Transverse colon (tissue), 4 donors: Measurements from ENCODE around the gene NR4A3. TPM values are rescaled to one million over a fixed set of nuclear protein-coding genes. Genes with fewer than 3 reads are reported as not detected.
"Not testable (repeated sequence)": the region's sequence is repeated elsewhere in the genome, so short reads cannot be mapped to it uniquely, and the experiment has no call there.

Experiments used
- DNase-seq: peaks from one replicate; pipeline ENCODE4 v3.0.0-alpha.2; 2019
- H3K27ac ChIP-seq, 4 donors: fragments of 200-600 bp; sonication (generic); 2 replicates each; pipeline ENCODE4 v1.5.1; 2016 to 2018; ENCODE audit warnings: inconsistent platforms in 4 of 4
- H3K27me3 ChIP-seq: fragments of 200-600 bp; sonication (generic); 2 replicates; pipeline ENCODE4 v1.5.1; 2017; ENCODE audit warnings: inconsistent platforms
- H3K36me3 ChIP-seq, 4 donors: fragments of 200-600 bp; sonication (generic); 2 replicates each; pipeline ENCODE4 v1.5.1; 2017 to 2019; ENCODE audit warnings: inconsistent platforms in 4 of 4
- H3K4me1 ChIP-seq, 4 donors: fragments of 200-600 bp; sonication (generic); 2 replicates each; pipeline ENCODE4 v1.5.1; 2017 to 2020; ENCODE audit warnings: inconsistent platforms in 4 of 4
- H3K4me3 ChIP-seq, 4 donors: fragments of 200-600 bp; sonication (generic); 1 replicate in 1 of 4; 2 replicates in 3 of 4; pipeline versions ENCODE4 v1.5.1 to v1.6.1; 2017 to 2019; ENCODE audit warnings: inconsistent platforms in 4 of 4
- H3K9me3 ChIP-seq, 2 donors: fragments of 200-600 bp; sonication (generic); 2 replicates each; pipeline ENCODE4 v1.5.1; 2017 to 2019; ENCODE audit warnings: inconsistent platforms in 2 of 2
- CTCF ChIP-seq, 5 experiments: fragments of 200-600 bp in 3 of 5; fragments of 450-650 bp in 2 of 5; sonication (generic) in 3 of 5; IDR thresholded peaks; 1 replicate in 2 of 5; 2 replicates in 3 of 5; pipeline ENCODE4 v1.5.1; 2016 to 2017; ENCODE audit warnings: antibody characterized with exemption in 5 of 5, inconsistent platforms in 3 of 5, mild to moderate bottlenecking in 2 of 5, moderate library complexity in 1 of 5
- EP300 ChIP-seq: sonication (generic); formaldehyde crosslinking; IDR thresholded peaks from one replicate; pipeline ENCODE4 v1.6.1; 2017; ENCODE audit warnings: antibody characterized with exemption, low read depth
- POLR2A ChIP-seq: fragments of 450-650 bp; IDR thresholded peaks from one replicate; pipeline ENCODE4 v1.6.1; 2016; ENCODE audit warnings: antibody characterized with exemption, mild to moderate bottlenecking, moderate library complexity
- POLR2AphosphoS5 ChIP-seq, 3 donors: sonication (generic); formaldehyde crosslinking; IDR thresholded peaks; one replicate each; pipeline ENCODE4 v1.6.1; 2016; ENCODE audit warnings: antibody characterized with exemption in 3 of 3
- WGBS, 2 donors: methylation state at CpG; one replicate each; pipeline ENCODE4 v1.1.5; 2018; ENCODE audit warnings: low coverage in 1 of 2; 5-methylcytosine and 5-hydroxymethylcytosine counted together
- in situ Hi-C, 4 donors: fragments of 200-750 bp; cut with MboI; loops; one replicate each; pipeline versions ENCODE4 v1.15.0 to v1.15.1; 2017; ENCODE audit warnings: low sequenced_read_pairs in 3 of 4, low pct_ligation_motif_present in 1 of 4, low pct_unique_long_range_greater_than_20kb in 1 of 4
- intact Hi-C: fragments of 100-400 bp; cut with DNase I; formaldehyde crosslinking; loops from one replicate; pipeline ENCODE4 v1.15.1; 2023; ENCODE audit warnings: low total_unique reads
- total RNA-seq, 4 donors: library from RNA; depleted of rRNA; stranded (reverse); fragments of >200 nt; gene quantifications; one replicate each; pipeline ENCODE4 v1.1.0, GENCODE V29; 2016

Gene NR4A3
- total RNA-seq, 4 donors from 2014 or later: 0.48 to 3.4 (median 1.3) TPM

- Histone ChIP-seq H3K27ac (no peak overlapping the region), H3K36me3 (no peaks in the 10 kb centered on the region), H3K27me3 (no peaks in the 10 kb centered on the region), H3K4me3 (no peak overlapping the region), H3K4me1 (no peaks in the 10 kb centered on the region), H3K9me3 (no peaks in the 10 kb centered on the region)
- in situ Hi-C loops: no loop called here
- 72 to 75% methylated on average over 3 to 4 of the region's 4 CpGs for WGBS, 2 donors
- intact Hi-C loops: no loop called here
- TF ChIP-seq CTCF (IDR thresholded peaks at IDR 0.05) (no peak), POLR2AphosphoS5 (IDR thresholded peaks at IDR 0.05) (no peak)
- no peak for DNase-seq
Measured at GRCh38 chr9:99852617-99853016, 30.9 kb downstream of the NR4A3 start.

GRCh38 chr9:99855467-99856176 lies 33.9 kb downstream of the NR4A3 start:
- Histone ChIP-seq H3K9me3 (no peaks in the 10 kb centered on the region), H3K27me3 (no peaks in the 10 kb centered on the region), H3K27ac (no peak overlapping the region), H3K4me3 (no peak overlapping the region), H3K4me1 (no peaks in the 10 kb centered on the region), H3K36me3 (no peaks in the 10 kb centered on the region)
- intact Hi-C loops: no loop called here
- DNase-seq: no peak
- in situ Hi-C loops: no loop called here
- TF ChIP-seq POLR2A: no peak
- no peak for TF ChIP-seq EP300
- 83 to 92% methylated on average over 5 to 8 of the region's 8 CpGs for WGBS, 2 donors

GRCh38 chr9:99857576-99857975 lies 35.9 kb downstream of the NR4A3 start:
- H3K27ac ChIP-seq, H3K36me3 ChIP-seq, in situ Hi-C loops, DNase-seq, H3K4me3 ChIP-seq, H3K4me1 ChIP-seq, H3K9me3 ChIP-seq, intact Hi-C loops, H3K27me3 ChIP-seq: not testable (repeated sequence)
- 95 to 98% methylated on average over 3 of the region's 3 CpGs for WGBS, 2 donors

- in situ Hi-C loops (no loop called here), intact Hi-C loops (no loop called here)
- no peak for DNase-seq
Measured at GRCh38 chr9:99858087-99858486, 36.4 kb downstream of the NR4A3 start.

More at GRCh38 chr9:99858087-99858486, 36.4 kb downstream of the NR4A3 start:
- Histone ChIP-seq H3K4me3 (no peak overlapping the region), H3K9me3 (no peaks in the 10 kb centered on the region), H3K4me1 (no peaks in the 10 kb centered on the region), H3K36me3 (no peaks in the 10 kb centered on the region), H3K27ac (no peak overlapping the region), H3K27me3 (no peaks in the 10 kb centered on the region)
- WGBS, 2 donors: 80 to 96% methylated on average over 1 to 3 of the region's 3 CpGs
- TF ChIP-seq POLR2A (no peak), EP300 (no peak), CTCF (IDR thresholded peaks at IDR 0.05) (no peak), POLR2AphosphoS5 (IDR thresholded peaks at IDR 0.05) (no peak)
